Fibroblast of the aortic adventitia (primary cell): ENCODE measurements around the gene SMAD9. TPM values are rescaled to one million over a fixed set of nuclear protein-coding genes. Genes with fewer than 3 reads are reported as not detected.

Source experiments
- DNase-seq: peaks from one replicate; pipeline ENCODE4 v3.0.0-alpha.2; 2010; ENCODE audit warnings: low read depth
- H3K4me3 ChIP-seq: 2 replicates; pipeline ENCODE4 v1.5.1; 2011; ENCODE audit warnings: low read depth, mild to moderate bottlenecking, control low read depth, low read length, moderate library complexity
- CTCF ChIP-seq: IDR thresholded peaks from 2 replicates; pipeline ENCODE4 v1.5.1; 2011; ENCODE audit warnings: mild to moderate bottlenecking, low read length, control low read depth, inconsistent platforms; ENCODE audit not compliant: insufficient read depth
- total RNA-seq: library from RNA; depleted of rRNA; stranded (reverse); fragments of >200 nt; gene quantifications from 2 replicates; pipeline ENCODE4 v1.2.3, GENCODE V29; 2012; ENCODE audit warnings: low replicate concordance

The SMAD9 gene
- total RNA-seq, 1 donor: 8.2 TPM

GRCh38 chr13:36831291-36831690, 88.7 kb downstream of the SMAD9 start:
- H3K4me3 ChIP-seq: no peak overlapping the region
- TF ChIP-seq CTCF: no peak
- no peak for DNase-seq

GRCh38 chr13:36829753-36830152, 90.3 kb downstream of the SMAD9 start:
- DNase-seq: no peak
- H3K4me3 ChIP-seq: no peak overlapping the region
- TF ChIP-seq CTCF: no peak

- no peak overlapping the region for H3K4me3 ChIP-seq
- DNase-seq: peak; percentile 18
- TF ChIP-seq CTCF: no peak
These were observed 97.3 kb downstream of the SMAD9 start for GRCh38 chr13:36822785-36823184.

GRCh38 chr13:36820222-36820621, 99.8 kb downstream of the SMAD9 start:
- H3K4me3 ChIP-seq: peak overlapping the region; percentile 79
- no peak for TF ChIP-seq CTCF
- peak; percentile 12 for DNase-seq

GRCh38 chr13:36819739-36820090, 100.3 kb downstream of the SMAD9 start:
- peak overlapping the region; percentile 79 for H3K4me3 ChIP-seq
- peak; percentile 28 for DNase-seq
- TF ChIP-seq CTCF: no peak

GRCh38 chr13:36818804-36819738, 101.0 kb downstream of the SMAD9 start, which contains the start of gene RFXAP:
Gene RFXAP, plus strand, starts transcription at chr13:36819222. Its CDS starts 136 bp downstream, at chr13:36819358.
- peak; percentile 84 for DNase-seq
- peak within 1 kb of the TSS; percentile 79 for H3K4me3 ChIP-seq
- TF ChIP-seq CTCF: no peak
